Measurements from ENCODE around the gene CYP26B1. TPM values are rescaled to one million over a fixed set of nuclear protein-coding genes. Genes with fewer than 3 reads are reported as not detected.

The CYP26B1 gene
- total and polyA plus RNA-seq, 2 experiments from 2014 or later = 3.9 to 6.5 TPM

GRCh38 chr2:72098935-72099334, 48.7 kb downstream of the CYP26B1 start:
- Histone ChIP-seq H3K4me2 (no peak overlapping the region), H3K9me2 (replicated peaks; ENCODE audit: insufficient read depth) (no peaks in the 10 kb centered on the region), H4K20me1 (ENCODE audit: insufficient read depth, poor library complexity, severe bottlenecking) (no peaks in the 10 kb centered on the region), H3K9me3 (ENCODE audit: low read depth) (no peaks in the 10 kb centered on the region), H3K27me3 (peaks cover 26% of the 10 kb centered on the region), H3K4me1 (ENCODE audit: insufficient read depth) (no peaks in the 10 kb centered on the region), H3K79me2 (no peaks in the 10 kb centered on the region), H3K36me3 (replicated peaks; ENCODE audit: insufficient read depth, low read depth) (no peaks in the 10 kb centered on the region), H3K27ac (no peak overlapping the region), H2AFZ (no peak overlapping the region), H3K4me3 (no peak overlapping the region)
- 87% methylated on average over 6 of the region's 6 CpGs for whole genome bisulfite sequencing (ENCODE audit: low lambda C conversion rate, missing lambda C conversion rate)
- TF ChIP-seq EZH2phosphoT487 (IDR thresholded peaks at IDR 0.05; ENCODE audit: low read depth, severe bottlenecking, unreplicated experiment) (no peak), CTCF (IDR thresholded peaks at IDR 0.05; ENCODE audit: poor library complexity) (no peak), EZH2 (IDR thresholded peaks at IDR 0.05; ENCODE audit: borderline replicate concordance) (no peak)
- no peak for DNase-seq (ENCODE audit: low spot score)

GRCh38 chr2:72097276-72097675, 50.4 kb downstream of the CYP26B1 start:
- H2AFZ ChIP-seq = no peak overlapping the region
- H3K9me3 ChIP-seq (ENCODE audit: low read depth) = no peaks in the 10 kb centered on the region
- H3K79me2 ChIP-seq = no peaks in the 10 kb centered on the region
- DNase-seq (ENCODE audit: low spot score) = no peak
- H3K36me3 ChIP-seq (replicated peaks; ENCODE audit: insufficient read depth, low read depth) = no peaks in the 10 kb centered on the region
- TF ChIP-seq EZH2phosphoT487 (IDR thresholded peaks at IDR 0.05; ENCODE audit: low read depth, severe bottlenecking, unreplicated experiment) = no peak
- TF ChIP-seq CTCF (IDR thresholded peaks at IDR 0.05; ENCODE audit: poor library complexity) = no peak
- no peak for TF ChIP-seq EZH2 (IDR thresholded peaks at IDR 0.05; ENCODE audit: borderline replicate concordance)
- H3K4me2 ChIP-seq = no peak overlapping the region
- H3K4me1 ChIP-seq (ENCODE audit: insufficient read depth) = no peaks in the 10 kb centered on the region
- no peak overlapping the region for H3K4me3 ChIP-seq
- 97% methylated on average over 8 of the region's 8 CpGs for WGBS (ENCODE audit: low lambda C conversion rate, missing lambda C conversion rate)
- H3K27me3 ChIP-seq = peaks cover 22% of the 10 kb centered on the region
- H4K20me1 ChIP-seq (ENCODE audit: insufficient read depth, poor library complexity, severe bottlenecking) = no peaks in the 10 kb centered on the region
- no peaks in the 10 kb centered on the region for H3K9me2 ChIP-seq (replicated peaks; ENCODE audit: insufficient read depth)
- no peak overlapping the region for H3K27ac ChIP-seq

- H3K27me3 ChIP-seq = peaks cover 17% of the 10 kb centered on the region
- H4K20me1 ChIP-seq (ENCODE audit: insufficient read depth, poor library complexity, severe bottlenecking) = no peaks in the 10 kb centered on the region
- H3K4me1 ChIP-seq (ENCODE audit: insufficient read depth) = no peaks in the 10 kb centered on the region
- TF ChIP-seq CTCF (IDR thresholded peaks at IDR 0.05; ENCODE audit: poor library complexity) = no peak
- no peak for TF ChIP-seq EZH2phosphoT487 (IDR thresholded peaks at IDR 0.05; ENCODE audit: low read depth, severe bottlenecking, unreplicated experiment)
- no peak for TF ChIP-seq EZH2 (IDR thresholded peaks at IDR 0.05; ENCODE audit: borderline replicate concordance)
- no peaks in the 10 kb centered on the region for H3K36me3 ChIP-seq (replicated peaks; ENCODE audit: insufficient read depth, low read depth)
- no peak overlapping the region for H3K4me3 ChIP-seq
- H3K79me2 ChIP-seq = no peaks in the 10 kb centered on the region
- H3K9me2 ChIP-seq (replicated peaks; ENCODE audit: insufficient read depth) = no peaks in the 10 kb centered on the region
- H3K9me3 ChIP-seq (ENCODE audit: low read depth) = no peaks in the 10 kb centered on the region
- H3K27ac ChIP-seq = no peak overlapping the region
- 88% methylated on average over 4 of the region's 4 CpGs for WGBS (ENCODE audit: low lambda C conversion rate, missing lambda C conversion rate)
- H3K4me2 ChIP-seq = no peak overlapping the region
- no peak for DNase-seq (ENCODE audit: low spot score)
- no peak overlapping the region for H2AFZ ChIP-seq
These were observed 51.5 kb downstream of the CYP26B1 start for GRCh38 chr2:72096181-72096580.

- Histone ChIP-seq H3K79me2 (no peaks in the 10 kb centered on the region), H4K20me1 (ENCODE audit: insufficient read depth, poor library complexity, severe bottlenecking) (no peaks in the 10 kb centered on the region), H3K36me3 (replicated peaks; ENCODE audit: insufficient read depth, low read depth) (no peaks in the 10 kb centered on the region), H2AFZ (no peak overlapping the region), H3K27ac (no peak overlapping the region), H3K4me3 (no peak overlapping the region), H3K4me2 (no peak overlapping the region), H3K9me3 (ENCODE audit: low read depth) (no peaks in the 10 kb centered on the region), H3K27me3 (peaks cover 11% of the 10 kb centered on the region), H3K9me2 (replicated peaks; ENCODE audit: insufficient read depth) (no peaks in the 10 kb centered on the region), H3K4me1 (ENCODE audit: insufficient read depth) (no peaks in the 10 kb centered on the region)
- 92% methylated on average over 3 of the region's 3 CpGs for WGBS (ENCODE audit: low lambda C conversion rate, missing lambda C conversion rate)
- TF ChIP-seq EZH2 (IDR thresholded peaks at IDR 0.05; ENCODE audit: borderline replicate concordance) = no peak
- TF ChIP-seq EZH2phosphoT487 (IDR thresholded peaks at IDR 0.05; ENCODE audit: low read depth, severe bottlenecking, unreplicated experiment) = no peak
- TF ChIP-seq CTCF (IDR thresholded peaks at IDR 0.05; ENCODE audit: poor library complexity) = no peak
- DNase-seq (ENCODE audit: low spot score) = no peak
These were observed 52.3 kb downstream of the CYP26B1 start for GRCh38 chr2:72095364-72095763.
